GM23338 (cell line): ENCODE data around the gene EMILIN2. TPM values are rescaled to one million over a fixed set of nuclear protein-coding genes. Genes with fewer than 3 reads are reported as not detected.

Source experiments
- ATAC-seq: fragments of 200-7000 bp; cut with Tn5 transposase; 3 replicates; pipeline ENCODE4 v1.9.1; 2020
- DNase-seq: peaks from one replicate; pipeline ENCODE4 v3.0.0-alpha.2; 2015; ENCODE audit warnings: low spot score
- H2AFZ ChIP-seq: fragments of 200-600 bp; sonication (generic); 2 replicates; pipeline ENCODE4 v1.8.0; 2016; ENCODE audit warnings: antibody characterized with exemption, mild to moderate bottlenecking, moderate library complexity
- H3F3A ChIP-seq: fragments of 200-600 bp; sonication (generic); replicated peaks from 2 replicates; pipeline ENCODE4 v1.8.0; 2017; ENCODE audit warnings: antibody characterized with exemption, mixed run types, low read depth
- H3K27ac ChIP-seq: fragments of 200-600 bp; sonication (generic); 2 replicates; pipeline ENCODE4 v1.6.1; 2016; ENCODE audit warnings: low read depth
- H3K27me3 ChIP-seq: fragments of 200-600 bp; sonication (generic); 2 replicates; pipeline ENCODE4 v1.8.0; 2016; ENCODE audit warnings: mild to moderate bottlenecking, mixed run types, moderate library complexity; ENCODE audit not compliant: insufficient read depth
- H3K36me3 ChIP-seq: fragments of 200-600 bp; sonication (generic); 2 replicates; pipeline ENCODE4 v1.8.0; 2016; ENCODE audit warnings: mild to moderate bottlenecking; ENCODE audit not compliant: insufficient read depth
- H3K4me1 ChIP-seq: fragments of 200-600 bp; sonication (generic); 2 replicates; pipeline ENCODE4 v1.8.0; 2016; ENCODE audit warnings: mild to moderate bottlenecking, moderate library complexity; ENCODE audit not compliant: insufficient read depth
- H3K4me2 ChIP-seq: fragments of 200-600 bp; sonication (generic); 2 replicates; pipeline ENCODE4 v1.7.1; 2017; ENCODE audit warnings: mixed run types
- H3K4me3 ChIP-seq: fragments of 200-600 bp; sonication (generic); 2 replicates; pipeline ENCODE4 v1.6.1; 2016; ENCODE audit warnings: mixed run types
- H3K79me2 ChIP-seq: fragments of 200-600 bp; sonication (generic); replicated peaks from 2 replicates; pipeline ENCODE4 v1.8.0; 2017; ENCODE audit warnings: mild to moderate bottlenecking; ENCODE audit not compliant: insufficient read depth
- H3K9me2 ChIP-seq: fragments of 200-600 bp; sonication (generic); 2 replicates; pipeline ENCODE4 v1.8.0; 2017; ENCODE audit not compliant: insufficient read depth
- H4K20me1 ChIP-seq: fragments of 200-600 bp; sonication (generic); replicated peaks from 2 replicates; pipeline ENCODE4 v1.8.0; 2017; ENCODE audit warnings: mild to moderate bottlenecking; ENCODE audit not compliant: insufficient read depth
- H3K27ac Mint-ChIP-seq: 2 replicates; pipeline ENCODE4 v1.8.0; 2020; ENCODE audit warnings: inconsistent platforms, mild to moderate bottlenecking, moderate library complexity, mixed read lengths
- H3K27me3 Mint-ChIP-seq: 3 replicates; pipeline ENCODE4 v1.8.0; 2022; ENCODE audit warnings: low read depth, mild to moderate bottlenecking, moderate library complexity, mixed read lengths, inconsistent platforms; ENCODE audit not compliant: insufficient read depth, poor library complexity
- H3K36me3 Mint-ChIP-seq: 3 replicates; pipeline ENCODE4 v1.8.0; 2021; ENCODE audit warnings: low read depth, mild to moderate bottlenecking, inconsistent platforms, moderate library complexity, mixed read lengths
- H3K4me1 Mint-ChIP-seq: 3 replicates; pipeline ENCODE4 v1.8.0; 2020; ENCODE audit warnings: mild to moderate bottlenecking, inconsistent platforms, mixed read lengths
- H3K4me3 Mint-ChIP-seq: 3 replicates; pipeline ENCODE4 v1.8.0; 2021; ENCODE audit warnings: moderate library complexity, mild to moderate bottlenecking, inconsistent platforms, mixed read lengths
- H3K9me3 Mint-ChIP-seq: 3 replicates; pipeline ENCODE4 v1.8.0; 2020; ENCODE audit warnings: moderate library complexity, mild to moderate bottlenecking, inconsistent platforms, mixed read lengths
- CREB1 ChIP-seq: fragments of 250-450 bp; sonication (Bioruptor Pico); IDR thresholded peaks from 2 replicates; pipeline ENCODE4 v1.5.0; 2020; ENCODE audit warnings: low read depth, mild to moderate bottlenecking, moderate library complexity
- CTCF ChIP-seq, 2 experiments: fragments of 200-600 bp in 1 of 2; sonication (generic) in 1 of 2; conservative IDR thresholded peaks; 2 replicates each; pipeline versions ENCODE4 v1.5.1 to v1.6.1; 2016 to 2017; ENCODE audit warnings: antibody characterized with exemption in 2 of 2, low read depth in 2 of 2, mild to moderate bottlenecking in 2 of 2, moderate library complexity in 1 of 2
- EZH2 ChIP-seq: fragments of 200-600 bp; sonication (generic); IDR thresholded peaks from one replicate; pipeline ENCODE4 v1.8.0; 2017; ENCODE audit warnings: antibody characterized with exemption, mild to moderate bottlenecking, low read depth; ENCODE audit not compliant: unreplicated experiment
- EZH2phosphoT487 ChIP-seq: fragments of 200-600 bp; sonication (generic); IDR thresholded peaks from one replicate; pipeline ENCODE4 v1.8.1; 2018; ENCODE audit warnings: antibody characterized with exemption; ENCODE audit not compliant: unreplicated experiment
- JUNB ChIP-seq: IDR thresholded peaks from one replicate; pipeline ENCODE4 v1.6.1; 2016; ENCODE audit warnings: antibody characterized with exemption; ENCODE audit not compliant: unreplicated experiment
- NANOG ChIP-seq: IDR thresholded peaks from 2 replicates; pipeline ENCODE4 v1.6.1; 2016; ENCODE audit warnings: antibody characterized with exemption, borderline replicate concordance
- REST ChIP-seq: IDR thresholded peaks from one replicate; pipeline ENCODE4 v1.6.1; 2018; ENCODE audit warnings: antibody characterized with exemption; ENCODE audit not compliant: unreplicated experiment
- STAT1 ChIP-seq: IDR thresholded peaks from one replicate; pipeline ENCODE4 v1.6.1; 2016; ENCODE audit warnings: antibody characterized with exemption; ENCODE audit not compliant: unreplicated experiment
- ZNF114 ChIP-seq: fragments of 250-450 bp; sonication (Bioruptor Pico); IDR thresholded peaks from 2 replicates; pipeline ENCODE4 v1.5.0; 2020; ENCODE audit warnings: mild to moderate bottlenecking, moderate library complexity
- polyA plus RNA-seq: library from polyadenylated mRNA; unstranded; fragments of >200 nt; fragmentation: Nextera tagmentation; extraction: Ambion mirVana; gene quantifications from 2 replicates; pipeline ENCODE4 v1.2.1, GENCODE V29; 2016
- total RNA-seq: library from RNA; depleted of rRNA; stranded (reverse); fragments of >200 nt; shearing (Covaris generic); gene quantifications from 2 replicates; pipeline ENCODE4 v1.2.3, GENCODE V29; 2014

Gene EMILIN2
- total and polyA plus RNA-seq, 2 experiments from 2014 or later: 3.0 to 11.6 TPM

- TF ChIP-seq REST (no peak), JUNB (no peak)
Measured at GRCh38 chr18:2855560-2856350, 8.9 kb downstream of the EMILIN2 start (continued).

GRCh38 chr18:2856547-2857170, 9.9 kb downstream of the EMILIN2 start:
- Histone ChIP-seq H3K36me3 (no peaks in the 10 kb centered on the region), H3K27me3 (no peaks in the 10 kb centered on the region), H3K9me2 (peaks cover 5% of the 10 kb centered on the region), H2AFZ (peak overlapping the region; percentile 80; the same call in 1 of the 2 replicates), H4K20me1 (no peaks in the 10 kb centered on the region), H3K27ac (no peak overlapping the region), H3K4me2 (no peak overlapping the region), H3K4me3 (no peak overlapping the region), H3F3A (no peaks in the 10 kb centered on the region), H3K79me2 (no peaks in the 10 kb centered on the region), H3K4me1 (no peaks in the 10 kb centered on the region)
- H3K27me3 Mint-ChIP-seq: peaks cover 2% of the 10 kb centered on the region
- peaks cover 13% of the 10 kb centered on the region; the same call in 2 of the 3 replicates for H3K9me3 Mint-ChIP-seq
- no peak overlapping the region for H3K27ac Mint-ChIP-seq
- peaks cover 3% of the 10 kb centered on the region; the same call in 2 of the 3 replicates for H3K4me1 Mint-ChIP-seq
- DNase-seq: no peak
- ATAC-seq: no peak
- H3K36me3 Mint-ChIP-seq: peaks cover 4% of the 10 kb centered on the region; the same call in 1 of the 3 replicates
- no peak overlapping the region for H3K4me3 Mint-ChIP-seq
- no peak for TF ChIP-seq ZNF114 (CRISPR knock-in tag)
- TF ChIP-seq REST: no peak
- TF ChIP-seq JUNB: no peak
- no peak for TF ChIP-seq EZH2
- no peak for TF ChIP-seq EZH2phosphoT487
- no peak for TF ChIP-seq NANOG
- no peak for TF ChIP-seq STAT1
- TF ChIP-seq CREB1: no peak
- TF ChIP-seq CTCF (conservative IDR thresholded peaks at IDR 0.05; ENCODE audit: low read depth in 2 of 2): no peak
